SJSA1 (cell line): Measurements from ENCODE around the gene PGGHG. TPM values are rescaled to one million over a fixed set of nuclear protein-coding genes. Genes with fewer than 3 reads are reported as not detected.

Source experiments
- DNase-seq, 2 experiments: peaks; one replicate each; pipeline ENCODE4 v3.0.0-alpha.2; 2015 to 2020; ENCODE audit warnings: low spot score in 2 of 2, low read depth in 1 of 2
- H3K27ac ChIP-seq: fragments of 250-450 bp; sonication (Bioruptor Pico); 2 replicates; pipeline ENCODE4 v1.5.1; 2020; ENCODE audit warnings: mild to moderate bottlenecking, moderate library complexity
- H3K27me3 ChIP-seq: fragments of 250-450 bp; sonication (Bioruptor Pico); replicated peaks from 2 replicates; pipeline ENCODE4 v1.5.1; 2020; ENCODE audit warnings: mild to moderate bottlenecking, moderate library complexity
- H3K36me3 ChIP-seq: fragments of 250-450 bp; sonication (Bioruptor Pico); 2 replicates; pipeline ENCODE4 v1.5.1; 2020; ENCODE audit warnings: mild to moderate bottlenecking
- H3K4me1 ChIP-seq: fragments of 250-450 bp; sonication (Bioruptor Pico); replicated peaks from 2 replicates; pipeline ENCODE4 v1.6.1; 2021; ENCODE audit warnings: mild to moderate bottlenecking
- H3K4me3 ChIP-seq: fragments of 250-450 bp; sonication (Bioruptor Pico); 2 replicates; pipeline ENCODE4 v1.5.1; 2020; ENCODE audit warnings: mild to moderate bottlenecking
- H3K9me3 ChIP-seq: fragments of 250-450 bp; sonication (Bioruptor Pico); replicated peaks from 2 replicates; pipeline ENCODE4 v1.5.1; 2020; ENCODE audit warnings: mild to moderate bottlenecking
- total RNA-seq: library from RNA; depleted of rRNA; stranded (reverse); fragments of >200 nt; shearing (Covaris generic); gene quantifications from 2 replicates; pipeline ENCODE4 v1.2.3, GENCODE V29; 2014; rRNA removed

Gene PGGHG
- total RNA-seq, 1 experiment from 2014 or later = 4.6 TPM

DNA sequence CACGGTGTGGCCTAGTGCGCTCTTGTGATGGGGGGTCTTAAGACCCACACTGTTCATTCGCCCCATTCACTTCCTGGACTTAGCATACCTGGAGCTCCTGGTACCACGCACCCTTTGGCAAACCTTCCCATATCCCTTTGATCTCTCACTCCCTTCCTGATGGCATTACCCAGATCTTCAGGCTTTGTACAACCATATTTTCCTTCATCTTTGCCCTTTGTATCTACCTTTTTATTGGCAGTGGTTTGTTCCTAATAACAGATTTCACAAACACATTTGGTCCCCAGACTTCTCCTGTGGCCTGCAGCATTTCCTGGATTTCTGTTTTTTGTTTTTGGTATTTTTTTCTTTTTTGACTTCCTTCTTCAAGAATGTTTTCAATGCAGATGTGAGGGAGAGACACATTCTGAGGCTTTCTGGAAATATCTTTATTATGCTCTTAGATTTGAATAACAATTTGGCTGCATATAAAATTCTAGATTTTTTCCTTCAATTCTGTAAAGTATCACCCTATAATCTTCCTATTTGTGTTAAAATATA lies 47.8 kb downstream of the PGGHG start:
- H3K9me3 ChIP-seq = no peaks in the 10 kb centered on the region
- DNase-seq = no peak

DNA sequence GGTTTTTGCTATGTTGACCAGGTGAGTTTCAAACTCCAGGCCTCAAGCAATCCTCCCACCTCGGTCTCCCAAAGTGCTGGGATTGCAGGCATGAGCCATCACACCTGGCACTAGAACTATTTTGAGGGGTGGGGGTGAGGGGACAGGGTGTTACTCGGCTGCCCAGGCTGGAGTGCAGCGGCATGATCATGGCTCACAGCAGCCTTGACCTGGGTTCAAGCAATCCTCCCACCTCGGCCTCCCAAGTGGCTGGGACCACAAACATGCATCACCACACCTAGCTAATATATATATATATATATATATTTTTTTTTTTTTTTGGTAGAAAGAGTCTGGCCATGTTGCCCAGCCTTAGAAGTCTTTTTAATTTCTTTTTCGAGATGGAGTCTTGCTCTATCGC lies 48.8 kb downstream of the PGGHG start:
- no peak for DNase-seq
- no peak overlapping the region for H3K27ac ChIP-seq
- 0 out of 2 replicates have a peak, but pooled peaks cover 3% of the 10 kb centered on the region for H3K27me3 ChIP-seq
- H3K36me3 ChIP-seq = no peaks in the 10 kb centered on the region
- H3K4me3 ChIP-seq = no peak overlapping the region
- no peaks in the 10 kb centered on the region for H3K9me3 ChIP-seq
- H3K4me1 ChIP-seq = 0 out of 2 replicates have a peak, but pooled peaks cover 7% of the 10 kb centered on the region

More for the DNA sequence above, 47.8 kb downstream of the PGGHG start:
- H3K4me1 ChIP-seq = no peaks in the 10 kb centered on the region
- H3K4me3 ChIP-seq = no peak overlapping the region
- no peak overlapping the region for H3K27ac ChIP-seq
- no peaks in the 10 kb centered on the region for H3K36me3 ChIP-seq
- H3K27me3 ChIP-seq = 0 out of 2 replicates have a peak, but pooled peaks cover 3% of the 10 kb centered on the region

DNA sequence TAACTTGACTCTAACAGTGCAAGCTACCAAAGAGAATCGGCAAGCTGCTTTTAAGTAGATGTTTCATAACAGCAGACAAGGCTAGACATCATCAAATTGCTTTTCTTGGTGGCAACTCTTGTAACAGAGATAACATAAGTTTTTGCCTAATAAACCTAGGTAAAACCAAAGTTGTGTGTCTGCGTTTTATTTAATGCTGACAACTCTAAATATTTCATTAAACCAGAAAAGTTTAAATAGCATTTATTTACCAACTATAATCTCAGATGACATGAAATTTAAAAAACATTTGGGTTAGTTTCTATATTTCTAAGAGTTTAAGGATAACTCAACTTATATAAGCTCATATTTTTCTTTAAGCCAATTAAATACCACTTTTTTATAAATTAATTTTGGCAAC lies 51.0 kb downstream of the PGGHG start:
- no peak for DNase-seq
- Histone ChIP-seq H3K27ac (no peak overlapping the region), H3K4me1 (0 out of 2 replicates have a peak, but pooled peaks cover 8% of the 10 kb centered on the region), H3K9me3 (no peaks in the 10 kb centered on the region), H3K36me3 (no peaks in the 10 kb centered on the region), H3K27me3 (0 out of 2 replicates have a peak, but pooled peaks cover 3% of the 10 kb centered on the region), H3K4me3 (no peak overlapping the region)

DNA sequence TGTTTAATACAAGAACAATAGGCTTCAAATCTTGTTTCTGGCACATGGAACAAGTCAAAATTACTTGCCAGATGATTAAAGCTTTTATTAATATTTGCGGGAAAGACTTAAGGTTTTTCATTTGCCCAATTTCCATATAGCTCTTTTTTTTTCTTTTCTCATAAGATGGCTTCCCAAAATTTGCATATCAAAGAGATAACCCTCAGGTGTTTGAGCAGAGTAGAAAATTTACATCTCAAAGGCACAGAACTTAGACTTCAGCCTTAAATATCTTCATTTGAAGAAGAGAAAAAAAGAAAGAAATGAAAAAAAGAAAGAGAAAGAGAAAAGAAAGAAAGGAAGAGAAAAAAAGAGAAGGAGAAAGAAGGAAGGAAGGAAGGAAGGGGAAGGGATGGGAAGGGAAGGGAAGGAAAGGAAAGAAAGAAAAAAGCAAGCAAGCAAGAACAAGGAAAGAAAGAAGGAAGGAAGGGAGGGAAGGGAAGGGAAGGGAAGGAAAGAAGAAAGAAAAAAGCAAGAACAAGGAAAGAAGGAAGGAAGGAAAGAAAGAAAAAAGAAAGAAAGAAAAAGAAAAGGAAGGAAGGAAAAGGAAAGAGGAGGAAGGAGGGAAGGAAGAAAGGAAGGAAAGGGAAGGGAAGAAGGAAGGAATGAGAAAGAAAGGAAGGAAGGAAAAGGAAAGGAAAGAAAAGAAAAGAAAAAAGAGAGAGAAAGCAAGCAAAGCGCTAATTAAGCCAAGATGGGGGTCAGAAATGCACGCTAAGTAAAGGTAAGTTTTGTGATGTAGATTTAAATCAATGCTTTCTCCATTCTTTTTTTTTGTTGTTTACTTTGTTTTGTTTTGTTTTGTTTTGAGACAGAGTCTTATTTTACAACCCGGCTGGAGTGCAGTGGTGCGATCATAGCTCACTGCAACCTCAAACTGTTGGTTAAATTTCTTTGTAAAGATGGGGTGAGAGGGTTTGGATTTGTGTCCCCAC lies 51.9 kb downstream of the PGGHG start:
- no peaks in the 10 kb centered on the region for H3K36me3 ChIP-seq
- DNase-seq = no peak
- H3K27me3 ChIP-seq = 0 out of 2 replicates have a peak, but pooled peaks cover 3% of the 10 kb centered on the region
- H3K27ac ChIP-seq = no peak overlapping the region
- H3K4me1 ChIP-seq = 0 out of 2 replicates have a peak, but pooled peaks cover 8% of the 10 kb centered on the region
- no peak overlapping the region for H3K4me3 ChIP-seq
- no peaks in the 10 kb centered on the region for H3K9me3 ChIP-seq

DNA sequence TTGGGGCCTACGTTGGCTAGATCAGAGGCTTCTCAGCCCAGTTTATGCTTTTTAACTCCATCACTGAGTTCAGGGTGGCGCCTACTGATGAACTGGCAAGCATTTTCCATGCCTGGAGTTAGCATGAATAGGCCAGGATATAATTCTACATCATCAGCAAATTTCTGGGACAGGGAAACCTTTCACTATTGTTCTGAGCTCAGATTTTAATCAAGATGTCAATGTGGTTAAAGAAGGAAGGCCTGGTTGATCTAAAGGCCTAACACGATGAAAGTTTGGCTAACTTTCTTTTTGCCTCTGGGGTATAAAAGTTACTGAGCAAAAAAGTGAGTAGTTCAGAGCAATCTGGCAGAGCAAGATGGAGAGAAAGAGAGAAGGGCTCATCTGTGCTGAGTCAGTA lies 53.4 kb downstream of the PGGHG start:
- Histone ChIP-seq H3K4me1 (0 out of 2 replicates have a peak, but pooled peaks cover 8% of the 10 kb centered on the region), H3K36me3 (no peaks in the 10 kb centered on the region), H3K9me3 (no peaks in the 10 kb centered on the region), H3K4me3 (no peak overlapping the region), H3K27me3 (0 out of 2 replicates have a peak, but pooled peaks cover 3% of the 10 kb centered on the region), H3K27ac (no peak overlapping the region)
- no peak for DNase-seq

DNA sequence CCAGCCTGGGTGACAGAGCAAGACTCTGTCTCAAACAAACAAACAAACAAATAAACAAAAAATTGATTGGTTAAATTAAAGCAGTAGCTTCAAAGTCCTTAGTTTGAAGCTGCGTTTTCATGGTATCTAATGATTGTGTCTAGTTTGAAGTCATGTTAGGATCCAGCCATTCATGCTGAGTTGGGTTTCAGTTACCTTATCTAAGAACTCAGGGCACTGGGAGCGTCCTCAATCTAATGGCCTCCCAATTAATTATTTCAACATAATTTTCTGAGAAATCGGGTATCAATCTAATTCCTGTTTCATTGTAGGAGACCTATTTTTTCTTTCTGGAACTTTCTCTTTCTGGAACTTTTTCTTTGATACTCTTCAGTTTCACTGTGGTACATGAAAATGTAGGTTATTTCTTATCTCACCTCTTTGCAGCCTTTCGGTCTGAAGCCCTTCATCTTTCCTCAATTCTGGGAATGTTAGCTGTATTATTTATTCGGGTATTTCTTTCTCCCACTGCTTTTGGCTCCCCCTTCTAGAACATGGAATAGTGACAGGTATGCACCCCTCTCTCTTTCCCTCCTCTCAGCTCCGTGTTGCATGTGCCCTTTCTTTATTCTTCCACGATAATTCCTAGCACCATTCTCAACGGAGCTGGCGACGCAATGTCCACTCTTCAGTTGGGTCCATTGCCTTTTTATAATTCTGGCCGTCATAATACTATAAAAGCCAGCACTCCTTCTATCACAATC lies 56.1 kb downstream of the PGGHG start:
- DNase-seq = no peak
- no peaks in the 10 kb centered on the region for H3K27me3 ChIP-seq
- no peak overlapping the region for H3K27ac ChIP-seq
- no peak overlapping the region for H3K4me3 ChIP-seq
- no peaks in the 10 kb centered on the region for H3K36me3 ChIP-seq
- H3K4me1 ChIP-seq = 0 out of 2 replicates have a peak, but pooled peaks cover 8% of the 10 kb centered on the region
- H3K9me3 ChIP-seq = no peaks in the 10 kb centered on the region

Other genes starting within 250 kb of the PGGHG start
- not detected in 2 replicates for gene SCGB1C1, start 96.0 kb upstream of the PGGHG start, total RNA-seq
- gene BET1L, start 81.7 kb upstream of the PGGHG start, total RNA-seq = 9.8 and 10.5 TPM in 2 replicates
- gene RIC8A, start 81.4 kb upstream of the PGGHG start, total RNA-seq = 165 and 176 TPM in 2 replicates
- gene SIRT3, start 52.8 kb upstream of the PGGHG start, total RNA-seq = 2.3 and 7.1 TPM in 2 replicates
- gene PSMD13, start 52.1 kb upstream of the PGGHG start, total RNA-seq = 217 and 331 TPM in 2 replicates
- gene NLRP6, start 10.7 kb upstream of the PGGHG start, total RNA-seq = not detected in 2 replicates
- gene IFITM5, start 10.4 kb downstream of the PGGHG start, total RNA-seq = not detected in 2 replicates
- gene IFITM2, start 18.7 kb downstream of the PGGHG start, total RNA-seq = 6.0 and 16.3 TPM in 2 replicates
- 0.37 TPM in 1 of 2 replicates, not detected in the other for gene IFITM1, start 24.9 kb downstream of the PGGHG start, total RNA-seq
- 43.5 and 63.1 TPM in 2 replicates for gene IFITM3, start 31.7 kb downstream of the PGGHG start, total RNA-seq
- not detected in 2 replicates for gene B4GALNT4, start 80.4 kb downstream of the PGGHG start, total RNA-seq
- gene PKP3, start 105.1 kb downstream of the PGGHG start, total RNA-seq = 1.9 and 5.7 TPM in 2 replicates
- gene SIGIRR, start 125.9 kb downstream of the PGGHG start, total RNA-seq = 3.3 and 8.6 TPM in 2 replicates
- not detected in 2 replicates for gene ANO9, start 152.9 kb downstream of the PGGHG start, total RNA-seq
- gene PTDSS2, start 161.2 kb downstream of the PGGHG start, total RNA-seq = 11.5 and 18.3 TPM in 2 replicates
- gene RNH1, start 218.1 kb downstream of the PGGHG start, total RNA-seq = 121 and 137 TPM in 2 replicates
- 47.3 and 52.3 TPM in 2 replicates for gene HRAS, start 246.4 kb downstream of the PGGHG start, total RNA-seq
- 0.05 TPM in 1 of 2 replicates, not detected in the other for gene LRRC56, start 248.4 kb downstream of the PGGHG start, total RNA-seq